Stimulated activated naive CD8-positive, alpha-beta T cell treated with anti-CD3 and anti-CD28 coated beads, Interleukin-15, Interleukin-2, amounts not matched to agents 100 ng/mL and 50 ng/mL, for 24 hours (primary cell): ENCODE results near the gene ELAC2.

Source experiments
- H3K27ac Mint-ChIP-seq: one replicate; pipeline ENCODE4 v1.8.0; 2021; ENCODE audit warnings: mild to moderate bottlenecking, mixed read lengths
- H3K27me3 Mint-ChIP-seq: one replicate; pipeline ENCODE4 v1.8.0; 2021; ENCODE audit warnings: mixed read lengths
- H3K36me3 Mint-ChIP-seq: one replicate; pipeline ENCODE4 v1.8.0; 2021; ENCODE audit warnings: low read depth, mixed read lengths
- H3K4me1 Mint-ChIP-seq: one replicate; pipeline ENCODE4 v1.8.0; 2021; ENCODE audit warnings: low read depth, mixed read lengths
- H3K4me3 Mint-ChIP-seq: one replicate; pipeline ENCODE4 v1.8.0; 2021; ENCODE audit warnings: mild to moderate bottlenecking, mixed read lengths
- H3K9me3 Mint-ChIP-seq: one replicate; pipeline ENCODE4 v1.8.0; 2021; ENCODE audit warnings: mixed read lengths

Gene ELAC2

DNA sequence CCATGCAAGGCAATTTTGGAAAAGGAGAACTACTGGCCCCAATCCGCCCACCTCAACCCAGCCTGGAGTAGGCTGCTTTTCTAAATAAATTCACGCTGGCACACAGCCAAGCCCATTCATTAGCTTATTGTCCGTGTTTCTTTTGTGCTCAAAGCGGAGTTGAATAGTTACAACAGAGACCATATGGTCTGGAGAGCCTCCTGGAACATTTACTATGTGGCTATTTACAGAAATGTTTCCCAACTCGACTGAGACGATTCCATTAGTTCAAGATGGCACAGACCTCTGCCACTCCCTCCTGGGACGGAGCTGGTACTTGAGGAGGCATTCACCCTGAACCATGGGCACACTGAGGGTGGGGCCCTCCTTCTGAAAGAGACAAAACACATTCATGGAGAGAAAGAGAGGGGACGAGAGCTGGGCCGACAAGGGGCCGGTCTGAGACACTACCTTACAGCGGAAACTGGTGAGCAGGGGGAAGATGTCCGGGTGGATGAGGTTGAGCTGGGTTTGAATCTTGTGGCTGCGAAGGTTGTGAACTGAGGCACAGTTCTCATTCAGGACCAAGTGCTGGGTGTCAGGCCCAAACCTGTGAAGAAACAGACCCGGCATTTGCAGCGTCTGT is 15.7 kb downstream of the ELAC2 start:
- Mint-ChIP-seq H3K36me3 (peaks cover 48% of the 10 kb centered on the region), H3K4me1 (no peaks in the 10 kb centered on the region), H3K27me3 (no peaks in the 10 kb centered on the region), H3K4me3 (no peak overlapping the region), H3K27ac (no peak overlapping the region), H3K9me3 (no peaks in the 10 kb centered on the region)

DNA sequence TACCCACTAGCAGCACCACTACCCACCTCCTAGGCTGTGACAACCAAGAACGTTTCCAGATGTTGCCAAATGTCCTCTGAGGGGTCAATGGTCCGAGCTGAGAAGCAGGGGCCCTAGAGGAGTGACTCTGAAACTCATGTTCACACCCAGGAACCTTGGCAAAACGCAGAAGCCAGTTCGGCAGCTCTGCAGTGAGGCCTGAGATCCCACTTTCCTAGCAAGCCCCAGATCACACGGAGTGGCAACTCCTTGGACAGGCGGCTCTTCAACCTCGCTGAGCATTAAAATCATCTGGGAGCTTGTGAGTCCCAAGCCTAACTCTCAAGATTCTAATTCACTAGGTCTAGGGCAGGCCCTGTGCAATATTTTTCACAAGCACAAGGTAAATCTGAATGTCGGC is 17.3 kb downstream of the ELAC2 start:
- H3K27ac Mint-ChIP-seq, result no peak overlapping the region

GRCh38 chr17:12998874-12999273 is 19.0 kb downstream of the ELAC2 start:
- Mint-ChIP-seq H3K9me3 (no peaks in the 10 kb centered on the region), H3K27me3 (no peaks in the 10 kb centered on the region), H3K36me3 (peaks cover 51% of the 10 kb centered on the region)

More for the DNA sequence above, 17.3 kb downstream of the ELAC2 start:
- Mint-ChIP-seq H3K36me3 (peaks cover 55% of the 10 kb centered on the region), H3K4me1 (no peaks in the 10 kb centered on the region), H3K27me3 (no peaks in the 10 kb centered on the region), H3K9me3 (no peaks in the 10 kb centered on the region), H3K4me3 (no peak overlapping the region)

GRCh38 chr17:12998461-12998860 is 19.4 kb downstream of the ELAC2 start:
- no peaks in the 10 kb centered on the region for H3K9me3 Mint-ChIP-seq
- H3K27ac Mint-ChIP-seq, result no peak overlapping the region
- H3K4me1 Mint-ChIP-seq, result no peaks in the 10 kb centered on the region
- H3K27me3 Mint-ChIP-seq, result no peaks in the 10 kb centered on the region
- no peak overlapping the region for H3K4me3 Mint-ChIP-seq
- peaks cover 48% of the 10 kb centered on the region for H3K36me3 Mint-ChIP-seq

More at GRCh38 chr17:12998874-12999273, 19.0 kb downstream of the ELAC2 start:
- no peak overlapping the region for H3K4me3 Mint-ChIP-seq
- H3K4me1 Mint-ChIP-seq, result no peaks in the 10 kb centered on the region
- no peak overlapping the region for H3K27ac Mint-ChIP-seq

DNA sequence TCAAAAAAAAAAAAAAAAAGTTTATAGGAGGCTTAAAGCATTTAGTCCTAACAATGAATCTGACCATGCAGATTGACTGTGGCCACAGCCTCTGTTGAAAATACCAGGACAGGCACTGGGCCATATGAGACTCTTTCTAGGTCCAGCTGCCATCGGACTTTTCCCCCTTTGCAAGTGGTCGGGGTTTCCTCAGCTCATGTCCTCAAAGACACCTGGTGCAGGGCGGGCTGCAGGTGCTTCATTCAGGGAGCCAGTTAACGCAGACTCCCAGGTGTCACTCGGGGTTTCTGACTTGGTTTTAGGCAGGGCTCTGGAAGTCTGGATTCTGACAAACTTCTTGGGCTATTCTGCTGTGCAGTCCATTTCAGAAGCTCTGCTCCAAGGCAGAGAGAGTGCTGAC is 20.9 kb downstream of the ELAC2 start:
- H3K27me3 Mint-ChIP-seq, result no peaks in the 10 kb centered on the region
- H3K27ac Mint-ChIP-seq, result no peak overlapping the region
- H3K4me1 Mint-ChIP-seq, result no peaks in the 10 kb centered on the region
- no peak overlapping the region for H3K4me3 Mint-ChIP-seq
- H3K36me3 Mint-ChIP-seq, result peaks cover 58% of the 10 kb centered on the region
- H3K9me3 Mint-ChIP-seq, result no peaks in the 10 kb centered on the region

DNA sequence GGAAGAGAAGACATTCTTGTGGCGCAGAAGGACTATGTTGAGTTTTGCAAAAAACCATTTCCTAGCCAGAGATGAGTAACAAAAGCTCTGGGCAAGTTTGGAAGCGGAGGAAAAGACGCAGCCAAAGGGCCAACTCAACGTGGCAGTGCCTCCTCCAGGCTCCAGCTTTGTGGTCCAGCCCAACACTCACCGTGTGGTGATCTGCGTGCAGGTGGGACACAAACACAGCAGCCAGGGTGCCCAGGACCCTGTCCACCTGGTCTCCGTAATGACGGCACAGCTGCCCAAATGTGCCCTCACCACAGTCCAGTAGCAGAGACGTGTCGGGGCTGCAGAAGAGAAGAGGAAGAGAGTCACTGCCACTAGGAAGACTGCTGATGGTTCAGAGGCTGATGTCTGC is 21.5 kb downstream of the ELAC2 start:
- Mint-ChIP-seq H3K9me3 (no peaks in the 10 kb centered on the region), H3K4me1 (no peaks in the 10 kb centered on the region), H3K4me3 (no peak overlapping the region), H3K27ac (no peak overlapping the region), H3K27me3 (no peaks in the 10 kb centered on the region), H3K36me3 (peaks cover 63% of the 10 kb centered on the region)

GRCh38 chr17:12995896-12996295 is 21.9 kb downstream of the ELAC2 start:
- Mint-ChIP-seq H3K4me3 (no peak overlapping the region), H3K36me3 (peaks cover 66% of the 10 kb centered on the region), H3K27me3 (no peaks in the 10 kb centered on the region), H3K27ac (no peak overlapping the region), H3K4me1 (no peaks in the 10 kb centered on the region), H3K9me3 (no peaks in the 10 kb centered on the region)

DNA sequence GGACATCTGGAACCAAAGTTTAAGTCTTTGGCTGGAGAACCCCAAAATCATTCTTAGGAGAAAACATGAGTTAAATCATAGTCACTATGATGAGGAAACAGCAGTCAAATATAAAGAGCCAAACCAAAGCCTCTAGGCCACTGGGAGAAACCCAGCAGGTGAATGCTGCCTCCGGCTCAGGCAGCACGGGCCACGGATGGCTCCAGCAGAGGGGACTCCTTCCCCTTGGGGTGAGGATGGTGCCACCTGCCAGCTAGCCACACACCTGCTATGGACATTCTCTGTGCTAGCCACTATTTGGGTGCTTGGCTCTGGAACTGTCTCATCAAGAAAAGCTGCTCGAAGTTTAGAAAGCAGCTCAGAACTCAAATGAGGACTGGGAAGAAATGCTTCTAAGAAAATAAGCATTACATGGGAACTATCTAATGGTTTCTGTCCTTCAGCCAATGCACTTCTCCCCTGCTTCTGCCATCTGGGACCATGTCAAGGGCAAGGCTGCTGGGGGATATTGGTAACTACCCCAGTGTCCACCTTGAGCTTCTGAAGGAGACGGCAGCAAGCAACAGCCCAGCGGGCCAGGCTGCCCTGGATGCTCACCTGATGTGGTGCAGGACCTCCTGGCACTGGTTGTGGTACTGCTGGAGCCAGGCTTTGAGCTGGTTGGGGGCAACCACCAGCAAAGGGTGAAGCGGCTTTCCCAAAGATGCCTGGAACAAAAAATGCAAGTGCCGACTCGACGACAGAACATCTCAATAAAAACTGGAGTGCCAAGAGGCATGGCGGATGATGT is 22.5 kb downstream of the ELAC2 start:
- Mint-ChIP-seq H3K4me1 (no peaks in the 10 kb centered on the region), H3K27ac (no peak overlapping the region), H3K36me3 (peaks cover 65% of the 10 kb centered on the region), H3K4me3 (no peak overlapping the region), H3K27me3 (no peaks in the 10 kb centered on the region), H3K9me3 (no peaks in the 10 kb centered on the region)

DNA sequence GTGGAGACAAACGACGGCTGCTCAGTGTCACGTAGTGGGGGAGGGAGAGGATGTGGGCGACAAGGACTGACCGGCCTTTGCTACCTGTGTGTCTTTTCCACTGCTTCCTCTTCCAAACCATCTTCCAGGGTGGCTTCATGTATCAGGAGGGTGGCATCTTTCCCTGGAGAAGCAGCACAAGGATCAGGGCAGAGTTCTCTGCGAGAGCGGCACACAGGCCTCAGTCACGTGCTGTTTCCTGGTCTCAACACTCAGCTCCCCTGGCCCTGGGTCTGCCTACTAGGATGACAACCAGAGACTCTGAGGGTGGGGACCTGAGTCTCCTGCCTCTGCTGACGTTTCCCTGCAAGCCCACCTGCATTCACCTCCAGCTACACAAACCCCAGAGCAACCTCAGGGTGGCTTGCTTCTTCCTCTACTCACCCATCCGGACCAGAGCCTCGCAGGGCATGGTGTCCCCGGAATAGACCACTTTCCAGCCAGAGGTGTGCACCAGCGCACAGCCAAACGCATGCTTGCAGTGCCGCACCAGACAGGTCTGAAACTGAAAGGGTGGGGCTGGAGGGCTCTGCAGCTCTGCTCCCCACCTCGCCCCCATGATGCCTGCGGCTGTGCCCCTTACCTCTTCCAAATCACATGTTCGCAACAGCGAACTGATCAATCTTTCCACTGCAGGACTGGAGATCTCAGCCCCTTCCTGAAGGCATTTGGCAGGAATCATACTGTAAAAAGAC is 23.3 kb downstream of the ELAC2 start:
- Mint-ChIP-seq H3K27me3 (no peaks in the 10 kb centered on the region), H3K36me3 (peaks cover 72% of the 10 kb centered on the region), H3K9me3 (no peaks in the 10 kb centered on the region), H3K4me1 (no peaks in the 10 kb centered on the region), H3K27ac (no peak overlapping the region), H3K4me3 (no peak overlapping the region)

DNA sequence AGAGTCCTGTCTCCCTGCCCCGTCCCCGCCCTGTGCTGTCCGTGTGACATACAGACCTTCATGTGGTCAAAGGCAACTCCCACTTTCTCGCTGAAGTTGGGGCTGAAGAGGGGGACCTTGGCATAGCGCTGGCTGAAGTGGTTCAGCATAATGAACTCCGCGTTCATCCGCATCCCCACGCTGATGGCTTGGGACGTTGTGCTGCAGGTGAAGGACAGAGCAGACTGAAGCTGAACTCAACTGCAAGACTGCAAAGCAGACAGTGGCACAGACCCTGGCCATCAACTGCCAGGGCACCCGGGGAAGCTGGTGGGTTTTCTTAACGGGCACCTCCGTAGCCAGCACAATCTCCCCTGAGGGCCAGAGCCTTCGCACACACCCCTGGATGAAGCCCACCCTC is 24.2 kb downstream of the ELAC2 start:
- Mint-ChIP-seq H3K27ac (no peak overlapping the region), H3K9me3 (no peaks in the 10 kb centered on the region), H3K4me1 (no peaks in the 10 kb centered on the region), H3K36me3 (peaks cover 66% of the 10 kb centered on the region), H3K27me3 (no peaks in the 10 kb centered on the region), H3K4me3 (no peak overlapping the region)

DNA sequence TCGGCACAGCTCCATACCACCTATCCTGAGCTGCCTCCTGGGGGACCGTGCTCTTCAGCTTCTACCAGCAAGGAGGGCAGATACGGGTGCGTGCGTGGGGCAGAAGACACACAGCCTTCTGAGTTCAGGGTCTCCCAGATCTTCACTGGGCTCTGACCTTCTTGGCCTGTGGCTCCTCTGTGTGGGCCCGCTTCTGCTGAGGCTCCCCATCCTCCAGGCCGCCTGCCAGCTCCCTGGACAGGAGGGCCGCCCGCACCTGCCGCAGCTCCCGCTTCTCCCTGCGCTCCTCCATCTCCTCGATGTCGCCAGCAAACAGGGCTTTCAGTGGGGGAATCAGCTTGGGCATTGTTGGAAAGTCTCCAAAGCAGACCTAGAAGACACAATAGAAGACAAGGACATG is 25.2 kb downstream of the ELAC2 start:
- peaks cover 58% of the 10 kb centered on the region for H3K36me3 Mint-ChIP-seq

GRCh38 chr17:12990926-12991325 is 26.9 kb downstream of the ELAC2 start:
- no peak overlapping the region for H3K27ac Mint-ChIP-seq
- no peaks in the 10 kb centered on the region for H3K27me3 Mint-ChIP-seq
- no peaks in the 10 kb centered on the region for H3K4me1 Mint-ChIP-seq

More for the DNA sequence above, 25.2 kb downstream of the ELAC2 start:
- no peak overlapping the region for H3K27ac Mint-ChIP-seq
- H3K27me3 Mint-ChIP-seq, result no peaks in the 10 kb centered on the region
- no peak overlapping the region for H3K4me3 Mint-ChIP-seq
- H3K9me3 Mint-ChIP-seq, result no peaks in the 10 kb centered on the region
- no peaks in the 10 kb centered on the region for H3K4me1 Mint-ChIP-seq

DNA sequence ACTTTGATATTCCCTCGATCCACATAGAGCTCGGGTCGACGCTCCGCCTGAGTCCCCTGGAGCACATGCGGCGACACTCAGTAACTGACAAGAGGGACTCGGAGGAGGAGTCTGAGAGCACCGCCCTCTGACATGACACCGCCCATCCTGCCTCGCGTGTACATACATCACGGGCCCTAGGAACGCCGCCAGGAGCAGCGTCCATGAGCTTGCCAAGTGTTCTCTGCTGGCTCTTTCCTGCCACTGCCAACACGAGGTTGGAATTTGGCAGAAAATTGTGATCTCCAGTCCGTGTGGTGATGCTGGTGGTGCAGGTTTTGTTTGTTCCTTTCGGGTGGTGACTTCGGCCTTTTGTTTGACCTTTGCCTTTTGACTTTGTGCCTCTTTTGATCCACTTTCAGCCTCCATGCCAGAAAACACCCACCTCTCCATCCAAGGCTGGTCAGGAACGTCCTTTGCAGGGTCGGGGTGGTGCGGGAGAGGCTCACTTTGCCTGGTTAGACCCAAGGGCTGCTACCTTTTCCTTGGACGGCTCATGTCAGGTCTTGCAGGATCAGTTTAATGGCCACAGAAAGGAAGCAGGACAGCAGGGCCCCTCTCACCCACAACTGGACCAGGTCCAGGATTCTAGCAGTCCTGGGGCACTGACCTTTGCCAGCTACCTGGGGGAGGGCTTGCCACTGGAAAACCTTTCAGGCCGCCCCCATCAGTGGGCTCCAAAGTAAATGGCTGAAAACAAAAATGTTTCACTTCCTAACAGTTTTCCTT is 27.6 kb downstream of the ELAC2 start:
- Mint-ChIP-seq H3K27ac (no peak overlapping the region), H3K27me3 (no peaks in the 10 kb centered on the region), H3K4me3 (no peak overlapping the region), H3K36me3 (peaks cover 43% of the 10 kb centered on the region), H3K9me3 (no peaks in the 10 kb centered on the region), H3K4me1 (no peaks in the 10 kb centered on the region)

More at GRCh38 chr17:12990926-12991325, 26.9 kb downstream of the ELAC2 start:
- Mint-ChIP-seq H3K4me3 (no peak overlapping the region), H3K9me3 (no peaks in the 10 kb centered on the region), H3K36me3 (peaks cover 48% of the 10 kb centered on the region)

GRCh38 chr17:12987120-12987519 is 30.7 kb downstream of the ELAC2 start:
- no peaks in the 10 kb centered on the region for H3K4me1 Mint-ChIP-seq
- no peaks in the 10 kb centered on the region for H3K9me3 Mint-ChIP-seq
- H3K36me3 Mint-ChIP-seq, result peaks cover 24% of the 10 kb centered on the region
- no peak overlapping the region for H3K4me3 Mint-ChIP-seq
- no peak overlapping the region for H3K27ac Mint-ChIP-seq
- H3K27me3 Mint-ChIP-seq, result no peaks in the 10 kb centered on the region
